ENCODE data around the gene CD209.

CD209 gene

GRCh38 chr19:7771072-7771471 is 23.7 kb upstream of the CD209 start:
- peak; percentile 86; the same call in 1 of the 2 replicates for TF ChIP-seq ZNF610 (tag by site-specific recombination; IDR thresholded peaks at IDR 0.05; ENCODE audit: borderline replicate concordance)
- TF ChIP-seq INSM2 (tag by site-specific recombination; IDR thresholded peaks at IDR 0.05), result no peak
- CTCF ChIA-PET, result no interaction called here
- no peaks in the 10 kb centered on the region for H3K36me3 ChIP-seq (ENCODE audit: control insufficient read depth in 2 of 2, insufficient read depth in 1 of 2, low read length in 2 of 2)
- no peak overlapping the region for H3K27ac ChIP-seq (ENCODE audit: extremely low read depth, low read depth, low read length)
- POLR2A ChIA-PET, result no interaction called here
- H3K9me3 ChIP-seq (ENCODE audit: control insufficient read depth, insufficient read depth, low read depth, low read length), result no peaks in the 10 kb centered on the region
- H3K4me3 ChIP-seq (ENCODE audit: low read depth, low read length), result no peak overlapping the region
- no peaks in the 10 kb centered on the region for H3K4me1 ChIP-seq (ENCODE audit: control insufficient read depth, insufficient read depth, low read length)

- no peak overlapping the region for H3K4me3 ChIP-seq (ENCODE audit: low read depth, low read length)
- CTCF ChIA-PET, result no interaction called here
- no peak for TF ChIP-seq REPIN1 (tag by site-specific recombination; IDR thresholded peaks at IDR 0.05; ENCODE audit: low read depth)
- TF ChIP-seq, protein P1, sequence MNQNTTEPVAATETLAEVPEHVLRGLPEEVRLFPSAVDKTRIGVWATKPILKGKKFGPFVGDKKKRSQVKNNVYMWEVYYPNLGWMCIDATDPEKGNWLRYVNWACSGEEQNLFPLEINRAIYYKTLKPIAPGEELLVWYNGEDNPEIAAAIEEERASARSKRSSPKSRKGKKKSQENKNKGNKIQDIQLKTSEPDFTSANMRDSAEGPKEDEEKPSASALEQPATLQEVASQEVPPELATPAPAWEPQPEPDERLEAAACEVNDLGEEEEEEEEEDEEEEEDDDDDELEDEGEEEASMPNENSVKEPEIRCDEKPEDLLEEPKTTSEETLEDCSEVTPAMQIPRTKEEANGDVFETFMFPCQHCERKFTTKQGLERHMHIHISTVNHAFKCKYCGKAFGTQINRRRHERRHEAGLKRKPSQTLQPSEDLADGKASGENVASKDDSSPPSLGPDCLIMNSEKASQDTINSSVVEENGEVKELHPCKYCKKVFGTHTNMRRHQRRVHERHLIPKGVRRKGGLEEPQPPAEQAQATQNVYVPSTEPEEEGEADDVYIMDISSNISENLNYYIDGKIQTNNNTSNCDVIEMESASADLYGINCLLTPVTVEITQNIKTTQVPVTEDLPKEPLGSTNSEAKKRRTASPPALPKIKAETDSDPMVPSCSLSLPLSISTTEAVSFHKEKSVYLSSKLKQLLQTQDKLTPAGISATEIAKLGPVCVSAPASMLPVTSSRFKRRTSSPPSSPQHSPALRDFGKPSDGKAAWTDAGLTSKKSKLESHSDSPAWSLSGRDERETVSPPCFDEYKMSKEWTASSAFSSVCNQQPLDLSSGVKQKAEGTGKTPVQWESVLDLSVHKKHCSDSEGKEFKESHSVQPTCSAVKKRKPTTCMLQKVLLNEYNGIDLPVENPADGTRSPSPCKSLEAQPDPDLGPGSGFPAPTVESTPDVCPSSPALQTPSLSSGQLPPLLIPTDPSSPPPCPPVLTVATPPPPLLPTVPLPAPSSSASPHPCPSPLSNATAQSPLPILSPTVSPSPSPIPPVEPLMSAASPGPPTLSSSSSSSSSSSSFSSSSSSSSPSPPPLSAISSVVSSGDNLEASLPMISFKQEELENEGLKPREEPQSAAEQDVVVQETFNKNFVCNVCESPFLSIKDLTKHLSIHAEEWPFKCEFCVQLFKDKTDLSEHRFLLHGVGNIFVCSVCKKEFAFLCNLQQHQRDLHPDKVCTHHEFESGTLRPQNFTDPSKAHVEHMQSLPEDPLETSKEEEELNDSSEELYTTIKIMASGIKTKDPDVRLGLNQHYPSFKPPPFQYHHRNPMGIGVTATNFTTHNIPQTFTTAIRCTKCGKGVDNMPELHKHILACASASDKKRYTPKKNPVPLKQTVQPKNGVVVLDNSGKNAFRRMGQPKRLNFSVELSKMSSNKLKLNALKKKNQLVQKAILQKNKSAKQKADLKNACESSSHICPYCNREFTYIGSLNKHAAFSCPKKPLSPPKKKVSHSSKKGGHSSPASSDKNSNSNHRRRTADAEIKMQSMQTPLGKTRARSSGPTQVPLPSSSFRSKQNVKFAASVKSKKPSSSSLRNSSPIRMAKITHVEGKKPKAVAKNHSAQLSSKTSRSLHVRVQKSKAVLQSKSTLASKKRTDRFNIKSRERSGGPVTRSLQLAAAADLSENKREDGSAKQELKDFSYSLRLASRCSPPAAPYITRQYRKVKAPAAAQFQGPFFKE (tag by site-specific recombination; IDR thresholded peaks at IDR 0.05; ENCODE audit: borderline replicate concordance), result no peak
- POLR2A ChIA-PET, result no interaction called here
- H3K9me3 ChIP-seq (ENCODE audit: control insufficient read depth, insufficient read depth, low read depth, low read length), result no peaks in the 10 kb centered on the region
- no peaks in the 10 kb centered on the region for H3K4me1 ChIP-seq (ENCODE audit: control insufficient read depth, insufficient read depth, low read length)
- H3K27ac ChIP-seq (ENCODE audit: extremely low read depth, low read depth, low read length), result no peak overlapping the region
- H3K36me3 ChIP-seq (ENCODE audit: control insufficient read depth in 2 of 2, insufficient read depth in 1 of 2, low read length in 2 of 2), result no peaks in the 10 kb centered on the region
Observed at GRCh38 chr19:7769171-7769570, 21.8 kb upstream of the CD209 start.

GRCh38 chr19:7767487-7767886 is 20.2 kb upstream of the CD209 start:
- POLR2A ChIA-PET, result interaction anchor here (0.6 to 1.1 kb wide), 2 partner anchors 71 to 452 kb away, joined by 3 to 4 read pairs; no protein-coding TSS in a partner anchor
- H3K27ac ChIP-seq (ENCODE audit: extremely low read depth, low read depth, low read length), result no peak overlapping the region
- no peak overlapping the region for H3K4me3 ChIP-seq (ENCODE audit: low read depth, low read length)
- H3K9me3 ChIP-seq (ENCODE audit: control insufficient read depth, insufficient read depth, low read depth, low read length), result no peaks in the 10 kb centered on the region
- no peak for TF ChIP-seq ZNF274 (IDR thresholded peaks at IDR 0.05; ENCODE audit: low read length)
- no peak for TF ChIP-seq ZNF274 (tag by site-specific recombination; IDR thresholded peaks at IDR 0.05; ENCODE audit: borderline replicate concordance)
- no peak for TF ChIP-seq ZBTB1 (tag by site-specific recombination; IDR thresholded peaks at IDR 0.05)
- TF ChIP-seq ZNF621 (tag by site-specific recombination; IDR thresholded peaks at IDR 0.05), result no peak
- TF ChIP-seq, protein P2, sequence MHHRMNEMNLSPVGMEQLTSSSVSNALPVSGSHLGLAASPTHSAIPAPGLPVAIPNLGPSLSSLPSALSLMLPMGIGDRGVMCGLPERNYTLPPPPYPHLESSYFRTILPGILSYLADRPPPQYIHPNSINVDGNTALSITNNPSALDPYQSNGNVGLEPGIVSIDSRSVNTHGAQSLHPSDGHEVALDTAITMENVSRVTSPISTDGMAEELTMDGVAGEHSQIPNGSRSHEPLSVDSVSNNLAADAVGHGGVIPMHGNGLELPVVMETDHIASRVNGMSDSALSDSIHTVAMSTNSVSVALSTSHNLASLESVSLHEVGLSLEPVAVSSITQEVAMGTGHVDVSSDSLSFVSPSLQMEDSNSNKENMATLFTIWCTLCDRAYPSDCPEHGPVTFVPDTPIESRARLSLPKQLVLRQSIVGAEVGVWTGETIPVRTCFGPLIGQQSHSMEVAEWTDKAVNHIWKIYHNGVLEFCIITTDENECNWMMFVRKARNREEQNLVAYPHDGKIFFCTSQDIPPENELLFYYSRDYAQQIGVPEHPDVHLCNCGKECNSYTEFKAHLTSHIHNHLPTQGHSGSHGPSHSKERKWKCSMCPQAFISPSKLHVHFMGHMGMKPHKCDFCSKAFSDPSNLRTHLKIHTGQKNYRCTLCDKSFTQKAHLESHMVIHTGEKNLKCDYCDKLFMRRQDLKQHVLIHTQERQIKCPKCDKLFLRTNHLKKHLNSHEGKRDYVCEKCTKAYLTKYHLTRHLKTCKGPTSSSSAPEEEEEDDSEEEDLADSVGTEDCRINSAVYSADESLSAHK (tag by site-specific recombination; IDR thresholded peaks at IDR 0.05), result no peak
- no peak for TF ChIP-seq ZNF707 (tag by site-specific recombination; IDR thresholded peaks at IDR 0.05)
- no peak for TF ChIP-seq ZNF501 (tag by site-specific recombination; IDR thresholded peaks at IDR 0.05)
- TF ChIP-seq ZNF223 (tag by site-specific recombination; IDR thresholded peaks at IDR 0.05), result no peak
- no peak for TF ChIP-seq INSM2 (tag by site-specific recombination; IDR thresholded peaks at IDR 0.05)
- no peak for TF ChIP-seq ZNF571 (tag by site-specific recombination; IDR thresholded peaks at IDR 0.05)
- CTCF ChIA-PET, result interaction anchor here (1.0 kb wide), 1 partner anchor 87 kb away, joined by 3 read pairs; the partner anchor contains the start of gene TRAPPC5
- H3K36me3 ChIP-seq (ENCODE audit: control insufficient read depth in 2 of 2, insufficient read depth in 1 of 2, low read length in 2 of 2), result no peaks in the 10 kb centered on the region
- no peaks in the 10 kb centered on the region for H3K4me1 ChIP-seq (ENCODE audit: control insufficient read depth, insufficient read depth, low read length)

Data from HEK293 (cell line).